Anterior cingulate cortex (tissue), 58 donors: ENCODE results near the gene ULK3.

Experiments used
- DNase-seq, 58 donors: peaks; one replicate each; lab custom pipeline; 2025; lab: John Stamatoyannopoulos, UW

The ULK3 gene

DNA sequence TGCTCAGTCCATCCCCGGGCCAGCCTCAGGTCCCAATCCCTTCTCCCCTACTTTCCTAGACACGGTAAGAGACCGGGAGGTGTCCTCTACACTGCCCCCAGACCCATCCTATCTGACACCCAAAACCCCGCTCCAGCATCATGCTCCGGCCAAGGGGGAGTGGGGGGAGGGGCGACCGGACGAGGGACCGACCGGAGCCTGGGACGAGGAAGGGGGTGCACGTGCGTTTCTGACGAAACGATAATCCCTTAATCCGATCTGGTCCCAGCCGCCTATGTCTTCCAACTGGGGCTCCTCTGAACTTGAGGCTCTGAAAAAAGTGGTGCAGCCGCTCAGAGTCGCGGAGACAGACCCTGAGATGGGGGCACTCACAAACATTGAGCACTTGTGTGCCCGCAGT lies 16.0 kb downstream of the ULK3 start:
- no peak for DNase-seq

GRCh38 chr15:74826364-74826819 lies 16.6 kb downstream of the ULK3 start, which contains the start of gene CPLX3:
Gene CPLX3, plus strand, starts transcription at chr15:74826627. Its CDS starts 77 bp downstream, at chr15:74826704.
- peak in 9 of 58 donors; percentile 14 to 32 (median 23) for DNase-seq

DNA sequence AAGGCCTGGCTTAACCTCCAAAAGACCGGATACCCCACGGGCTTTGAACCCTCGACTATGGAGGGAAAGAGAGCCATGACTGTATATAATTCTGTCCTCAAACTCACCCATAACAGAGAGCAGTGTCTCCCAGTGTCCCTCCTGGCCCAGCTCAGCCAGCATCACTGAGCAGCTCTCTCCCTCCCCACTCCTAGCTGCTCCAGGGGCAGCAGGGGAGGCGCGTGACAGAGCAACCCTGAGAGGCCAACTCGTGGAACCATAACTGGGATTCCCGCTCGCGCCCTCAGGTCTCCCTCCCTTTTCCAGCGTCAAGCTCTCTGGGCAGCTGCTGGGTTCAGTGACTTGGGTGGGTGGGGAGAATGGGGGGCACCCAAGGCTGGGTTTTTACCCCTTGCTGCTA lies 17.1 kb downstream of the ULK3 start:
- DNase-seq = no peak

DNA sequence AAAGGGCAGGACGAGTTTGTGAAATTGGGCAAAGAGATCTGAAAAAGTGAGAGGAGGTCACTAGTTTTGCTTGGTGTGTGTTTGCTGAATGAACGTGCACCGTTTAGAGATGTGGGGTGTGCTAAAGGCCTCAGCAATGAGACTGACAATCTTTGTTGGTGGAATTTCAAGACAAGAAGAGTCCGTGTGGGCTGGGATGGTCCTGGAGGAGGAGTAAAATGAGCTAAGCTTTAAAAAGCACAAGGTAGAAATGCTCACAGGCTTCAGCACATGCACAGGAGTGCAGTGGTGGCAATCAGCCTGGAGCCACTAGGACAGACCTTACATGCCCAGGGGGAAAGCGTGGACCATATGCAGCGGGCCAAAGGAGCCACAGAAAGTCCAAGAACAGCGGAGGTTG lies 18.0 kb downstream of the ULK3 start:
- no peak for DNase-seq

GRCh38 chr15:74823324-74823723 lies 19.6 kb downstream of the ULK3 start:
- DNase-seq = no peak

- no peak for DNase-seq
These were observed 20.7 kb downstream of the ULK3 start for GRCh38 chr15:74822233-74822632.

DNA sequence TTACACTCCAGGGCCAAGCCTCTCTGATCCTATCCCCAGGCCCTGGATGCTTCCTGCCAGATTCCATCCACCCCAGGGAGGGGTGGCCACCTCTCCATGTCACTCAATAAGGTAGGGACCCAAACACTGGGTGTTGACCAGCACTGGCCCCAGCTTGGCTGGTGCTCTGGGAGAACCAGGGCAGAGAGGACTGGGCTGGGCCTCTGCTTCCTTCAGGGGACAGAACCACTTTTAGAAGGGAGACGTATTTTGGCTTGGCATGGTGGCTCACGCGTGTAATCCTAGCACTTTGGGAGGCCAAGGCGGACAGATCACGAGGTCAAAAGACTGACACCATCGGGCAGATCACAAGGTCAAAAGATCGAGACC lies 21.2 kb downstream of the ULK3 start:
- no peak for DNase-seq

DNA sequence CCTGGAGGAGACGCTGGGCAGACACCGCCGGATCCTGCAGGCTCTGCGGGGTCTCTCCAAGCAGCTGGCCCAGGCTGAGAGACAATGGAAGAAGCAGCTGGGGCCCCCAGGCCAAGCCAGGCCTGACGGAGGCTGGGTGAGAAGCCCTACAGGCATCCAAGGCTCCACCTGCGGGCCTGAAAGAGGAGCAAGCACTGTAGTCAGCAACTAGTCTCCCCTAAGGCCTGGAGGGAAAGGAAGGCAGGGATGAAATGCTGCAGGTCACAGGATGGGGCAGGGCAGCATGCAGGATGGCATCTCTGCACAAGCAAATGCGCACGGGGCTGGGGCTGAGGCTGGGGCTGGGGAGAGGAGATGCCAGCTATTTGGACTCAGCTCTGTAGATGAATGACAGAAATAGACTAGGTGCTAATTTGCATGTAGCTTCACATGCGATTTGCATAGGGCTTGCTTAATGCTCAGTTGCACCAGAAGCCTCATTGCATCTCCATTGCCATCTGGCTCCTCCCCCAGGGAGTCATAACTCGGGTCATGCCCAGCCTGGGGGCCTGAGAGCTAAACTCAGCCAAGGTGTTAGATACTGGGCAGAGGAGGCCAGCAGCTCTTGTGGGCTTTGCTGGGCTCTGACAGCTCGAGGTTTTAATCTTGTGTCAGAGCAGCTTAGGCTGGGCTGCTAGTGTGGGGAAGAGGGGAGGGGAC lies 21.7 kb downstream of the ULK3 start:
- DNase-seq = no peak

- no peak for DNase-seq
These were observed 22.9 kb downstream of the ULK3 start for GRCh38 chr15:74820056-74820455.

GRCh38 chr15:74817370-74817737 lies 25.6 kb downstream of the ULK3 start:
- DNase-seq = peak in 4 of 58 donors; percentile 13 to 43 (median 36)

- no peak for DNase-seq
These were observed 26.2 kb downstream of the ULK3 start for GRCh38 chr15:74816624-74817369.

- DNase-seq = peak in 4 of 58 donors; percentile 11 to 25 (median 18)
These were observed 27.0 kb downstream of the ULK3 start for GRCh38 chr15:74815961-74816360.

GRCh38 chr15:74815121-74815934 lies 27.6 kb downstream of the ULK3 start:
- peak in 4 of 58 donors; percentile 15 to 24 (median 20) for DNase-seq

DNA sequence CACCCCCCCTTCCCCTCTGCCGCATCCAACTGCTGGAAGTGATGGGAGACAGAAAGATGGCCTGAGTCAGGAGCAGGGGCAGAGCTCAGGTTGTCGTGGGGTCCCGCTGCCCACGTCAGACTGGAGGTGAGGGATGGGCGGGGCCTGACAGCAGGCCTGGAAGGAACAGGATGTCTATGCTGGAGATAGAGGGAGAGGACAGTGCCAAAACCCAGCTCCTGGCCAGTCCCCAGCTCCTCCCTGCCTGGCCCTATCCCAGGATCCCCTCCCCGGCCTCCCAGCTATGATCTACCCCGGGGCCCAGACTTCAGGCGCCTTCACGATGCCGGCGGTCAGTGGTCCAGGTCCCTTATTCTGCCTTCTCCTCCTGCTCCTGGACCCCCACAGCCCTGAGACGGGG lies 30.4 kb downstream of the ULK3 start, which contains the start of gene LMAN1L:
LMAN1L (plus strand) TSS at position 303 of the 400 bp plus-strand sequence; CDS start at position 323, 20 bp downstream.
- no peak for DNase-seq

GRCh38 chr15:74809956-74810355 lies 33.0 kb downstream of the ULK3 start:
- DNase-seq = no peak

GRCh38 chr15:74809242-74809641 lies 33.7 kb downstream of the ULK3 start:
- DNase-seq = no peak

DNA sequence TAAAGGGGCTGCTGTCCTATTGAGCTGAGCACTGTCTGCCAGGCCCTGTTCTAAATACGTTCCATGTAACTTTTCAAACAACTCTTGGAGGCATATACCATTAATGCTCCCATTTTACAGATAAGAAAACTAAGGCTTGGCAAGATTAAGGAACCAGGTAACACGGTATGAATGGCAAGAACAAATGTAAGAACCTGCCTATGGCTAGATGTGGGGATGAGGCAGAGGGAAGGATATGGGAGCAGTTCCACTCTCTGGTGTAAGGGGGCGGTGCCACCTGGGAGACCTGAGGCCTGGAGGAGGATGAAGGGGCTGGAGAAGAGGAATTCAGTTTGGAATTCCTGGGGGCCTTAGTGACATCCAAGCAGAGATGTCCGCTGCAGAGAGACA lies 34.1 kb downstream of the ULK3 start:
- DNase-seq = no peak

GRCh38 chr15:74808078-74808839 lies 34.7 kb downstream of the ULK3 start:
- no peak for DNase-seq

GRCh38 chr15:74807282-74807681 lies 35.7 kb downstream of the ULK3 start:
- DNase-seq = no peak

DNA sequence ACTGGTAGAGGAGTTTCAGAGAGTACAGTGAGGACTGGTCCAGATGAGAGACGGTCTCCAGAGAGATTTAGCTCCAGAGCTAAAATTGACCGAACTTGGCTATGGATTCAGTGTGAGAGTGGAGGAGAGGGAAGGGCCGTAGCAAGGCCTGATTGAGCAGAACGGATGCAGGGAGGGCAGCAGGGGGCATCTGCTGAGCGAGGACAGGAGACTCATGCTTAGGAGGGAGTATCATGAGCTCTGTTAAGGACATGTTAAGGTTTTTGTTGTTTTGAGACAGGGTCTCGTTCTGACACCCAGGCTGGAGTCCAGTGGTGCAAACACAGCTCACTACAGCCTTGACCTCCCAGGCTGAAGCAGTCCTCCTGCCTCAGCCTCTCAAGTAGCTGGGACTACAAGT lies 38.0 kb downstream of the ULK3 start:
- no peak for DNase-seq
